ENCODE data around the gene UBA7. TPM values are rescaled to one million over a fixed set of nuclear protein-coding genes. Genes with fewer than 3 reads are reported as not detected.

UBA7 gene, protein sequence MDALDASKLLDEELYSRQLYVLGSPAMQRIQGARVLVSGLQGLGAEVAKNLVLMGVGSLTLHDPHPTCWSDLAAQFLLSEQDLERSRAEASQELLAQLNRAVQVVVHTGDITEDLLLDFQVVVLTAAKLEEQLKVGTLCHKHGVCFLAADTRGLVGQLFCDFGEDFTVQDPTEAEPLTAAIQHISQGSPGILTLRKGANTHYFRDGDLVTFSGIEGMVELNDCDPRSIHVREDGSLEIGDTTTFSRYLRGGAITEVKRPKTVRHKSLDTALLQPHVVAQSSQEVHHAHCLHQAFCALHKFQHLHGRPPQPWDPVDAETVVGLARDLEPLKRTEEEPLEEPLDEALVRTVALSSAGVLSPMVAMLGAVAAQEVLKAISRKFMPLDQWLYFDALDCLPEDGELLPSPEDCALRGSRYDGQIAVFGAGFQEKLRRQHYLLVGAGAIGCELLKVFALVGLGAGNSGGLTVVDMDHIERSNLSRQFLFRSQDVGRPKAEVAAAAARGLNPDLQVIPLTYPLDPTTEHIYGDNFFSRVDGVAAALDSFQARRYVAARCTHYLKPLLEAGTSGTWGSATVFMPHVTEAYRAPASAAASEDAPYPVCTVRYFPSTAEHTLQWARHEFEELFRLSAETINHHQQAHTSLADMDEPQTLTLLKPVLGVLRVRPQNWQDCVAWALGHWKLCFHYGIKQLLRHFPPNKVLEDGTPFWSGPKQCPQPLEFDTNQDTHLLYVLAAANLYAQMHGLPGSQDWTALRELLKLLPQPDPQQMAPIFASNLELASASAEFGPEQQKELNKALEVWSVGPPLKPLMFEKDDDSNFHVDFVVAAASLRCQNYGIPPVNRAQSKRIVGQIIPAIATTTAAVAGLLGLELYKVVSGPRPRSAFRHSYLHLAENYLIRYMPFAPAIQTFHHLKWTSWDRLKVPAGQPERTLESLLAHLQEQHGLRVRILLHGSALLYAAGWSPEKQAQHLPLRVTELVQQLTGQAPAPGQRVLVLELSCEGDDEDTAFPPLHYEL
- total RNA-seq, result 6.6 TPM

GRCh38 chr3:49813497-49814174 is at the start of gene UBA7:
UBA7 (minus strand) TSS chr3:49813953; CDS start chr3:49813787, 166 bp downstream.

DNA sequence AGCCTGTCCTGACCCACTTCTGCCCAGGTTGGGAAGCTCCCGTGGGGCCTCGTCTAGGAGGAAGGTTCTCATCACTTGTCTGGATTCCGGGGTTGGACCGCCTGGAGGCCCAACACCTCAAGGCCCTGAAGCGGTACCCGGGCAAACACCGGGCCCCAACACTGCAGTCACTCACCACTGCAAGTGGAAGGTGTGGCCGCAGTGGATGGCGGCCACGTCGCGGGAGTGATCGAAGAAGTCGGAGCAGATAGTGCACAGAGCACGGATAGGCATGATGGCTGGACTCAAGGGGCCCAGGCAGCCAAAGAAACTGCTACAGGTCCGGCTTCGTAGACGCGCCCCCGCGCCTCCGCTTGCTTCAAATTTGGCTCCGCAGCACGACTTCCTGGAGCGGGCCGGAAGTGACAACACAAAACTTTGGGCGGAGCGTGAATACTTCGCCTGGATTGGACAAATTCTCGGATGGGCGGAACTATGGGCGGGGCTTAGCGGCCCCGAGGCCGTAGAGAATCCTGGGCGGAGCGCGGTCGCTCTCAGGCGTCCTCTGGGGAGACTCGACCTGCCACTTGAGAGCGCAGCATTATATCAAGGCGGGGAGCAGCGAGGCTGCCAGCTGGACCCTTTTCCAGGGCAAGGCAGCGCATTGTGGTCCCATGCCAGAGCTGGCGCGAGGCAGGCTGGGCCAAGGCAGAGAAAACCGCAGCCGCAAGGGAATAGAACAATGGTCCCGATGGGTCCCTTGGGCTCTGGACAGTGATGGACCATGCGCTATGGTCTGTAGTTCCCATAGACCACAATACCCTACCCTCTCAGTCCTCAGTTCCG is 42.6 kb upstream of the UBA7 start, which contains the start of gene TRAIP:
TSS of gene TRAIP (minus strand) at position 384 of the 825 bp plus-strand sequence. CDS start at position 273, 111 bp downstream.

DNA sequence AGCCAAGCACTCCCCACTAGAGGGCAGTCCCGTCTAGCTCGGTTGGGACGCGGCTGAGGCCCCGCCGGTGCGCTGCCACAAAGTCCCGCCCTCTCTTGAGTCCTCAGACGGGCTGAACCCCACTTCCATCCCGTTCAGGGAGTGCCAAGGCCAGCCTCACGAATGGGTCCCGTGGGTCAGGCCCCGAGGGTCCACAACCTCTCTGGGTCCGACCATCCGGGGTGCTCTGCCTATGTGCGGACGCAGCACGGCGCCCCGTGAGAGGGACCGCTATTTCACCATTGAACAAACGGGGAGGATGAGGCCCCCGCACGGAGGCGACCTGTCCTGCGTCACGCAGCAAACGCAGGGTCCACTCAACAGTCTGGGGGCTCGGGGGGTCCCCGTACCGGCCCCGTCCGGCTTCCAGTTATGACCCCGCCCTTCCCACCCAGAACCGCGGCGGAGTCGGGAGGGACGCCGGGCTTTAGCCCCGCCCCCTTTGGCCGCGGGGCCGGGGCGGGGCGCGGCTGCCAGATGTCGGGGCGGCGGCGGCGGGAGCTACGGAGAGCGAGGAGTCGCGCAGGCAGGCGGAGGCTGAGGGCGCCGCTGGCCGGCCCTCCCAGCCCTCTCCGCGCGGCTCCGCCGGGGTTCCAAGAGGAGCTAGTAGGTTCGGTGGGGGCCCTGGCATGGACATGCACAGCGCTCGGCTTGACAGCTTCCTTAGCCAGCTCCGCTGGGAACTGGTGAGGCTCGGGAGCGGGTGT is 10.9 kb downstream of the UBA7 start, which contains the start of gene INKA1:
TSS of gene INKA1 (plus strand) at position 543 of the 746 bp plus-strand sequence. CDS start at position 675, 132 bp downstream.

GRCh38 chr3:49799761-49800160 is 14.0 kb downstream of the UBA7 start, which contains the start of gene CDHR4:
CDHR4 (minus strand) TSS chr3:49799873; CDS start chr3:49799812, 61 bp downstream.

DNA sequence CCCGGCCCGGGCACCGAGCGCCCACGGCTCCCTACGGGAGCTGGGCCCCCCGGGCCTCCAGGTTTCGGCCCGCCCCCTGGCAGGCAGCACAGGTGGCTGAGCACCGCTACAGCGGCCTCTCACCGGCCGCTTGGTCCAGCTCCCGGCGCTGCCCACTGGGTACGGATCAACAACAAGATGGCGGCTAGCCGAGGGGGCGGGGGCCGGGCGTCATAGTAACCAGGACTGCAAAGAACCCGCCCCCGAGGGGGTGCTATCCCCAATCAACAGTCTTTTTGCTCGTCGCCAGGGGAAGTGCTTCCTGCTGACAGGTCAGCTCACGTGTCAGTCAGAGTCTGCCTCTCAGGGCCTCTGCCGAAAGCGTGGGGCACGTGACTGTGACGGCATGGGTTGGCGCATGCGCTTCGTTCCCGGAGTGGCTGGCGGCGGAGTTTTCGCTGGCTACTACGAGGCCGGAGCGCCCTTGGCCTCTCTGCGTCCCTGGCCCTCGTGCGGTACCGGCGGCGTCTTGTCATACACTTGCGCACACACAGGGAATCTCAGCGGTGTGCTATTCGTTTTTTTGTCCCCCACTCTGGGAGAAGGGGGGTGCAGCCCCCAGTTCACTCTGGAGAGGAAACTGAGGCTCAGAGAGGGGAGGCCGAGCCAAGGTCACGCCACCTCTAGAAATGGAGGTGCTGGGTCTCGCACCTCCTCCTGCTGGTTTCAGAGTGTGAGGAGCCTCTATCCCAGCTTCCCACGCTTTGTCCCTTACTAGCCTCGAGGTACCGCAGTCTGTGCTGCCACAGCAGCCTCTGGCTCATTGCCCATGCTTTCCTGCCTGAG is 27.2 kb downstream of the UBA7 start, which contains the start of gene IP6K1:
TSS of gene IP6K1 (minus strand) at position 186 of the 825 bp plus-strand sequence. CDS start 38,502 bp downstream, outside the sequence.

Small RNA genes within 50 kb of the gene (small RNA-seq; reads per million reads assigned to genes)
- not detected for gene COX6CP14 (ENCODE audit: low replicate concordance)
- gene RN7SL217P (ENCODE audit: low replicate concordance), result not detected

Other genes with a start within 250 kb of the UBA7 start
- 94.8 TPM for gene APEH, start 139.6 kb downstream of the UBA7 start, total RNA-seq
- gene MST1, start 124.5 kb downstream of the UBA7 start, total RNA-seq, result 10.6 TPM
- 36.9 TPM for gene RNF123, start 124.4 kb downstream of the UBA7 start, total RNA-seq
- 1.3 TPM for gene AMIGO3, start 94.3 kb downstream of the UBA7 start, total RNA-seq
- 11.3 TPM for gene GMPPB, start 90.0 kb downstream of the UBA7 start, total RNA-seq
- gene IP6K1, start 27.4 kb downstream of the UBA7 start, total RNA-seq, result 66.4 TPM
- not detected for gene CDHR4, start 14.1 kb downstream of the UBA7 start, total RNA-seq
- gene INKA1, start 10.7 kb downstream of the UBA7 start, total RNA-seq, result 13.5 TPM
- gene TRAIP, start 42.6 kb upstream of the UBA7 start, total RNA-seq, result 6.6 TPM
- gene CAMKV, start 56.0 kb upstream of the UBA7 start, total RNA-seq, result 283 TPM
- 3.8 TPM for gene MST1R, start 89.9 kb upstream of the UBA7 start, total RNA-seq
- gene MON1A, start 115.9 kb upstream of the UBA7 start, total RNA-seq, result 16.6 TPM
- gene RBM6, start 126.2 kb upstream of the UBA7 start, total RNA-seq, result 213 TPM

All from parietal lobe (tissue), 2 donors.